Activated T-helper 9 cell treated with anti-CD3 and anti-CD28 coated beads, Interleukin-2, amount 50 U/mL, for 16 hours (primary cell): ENCODE measurements around the gene ENTPD6.
"Not testable (repeated sequence)": the region's sequence is repeated elsewhere in the genome, so short reads cannot be mapped to it uniquely, and the experiment has no call there.

ENCODE experiments used
- DNase-seq: peaks from one replicate; pipeline ENCODE4 v3.0.0-alpha.2; 2020; ENCODE audit warnings: low read depth

The ENTPD6 gene

GRCh38 chr20:25223765-25224720, 28.5 kb downstream of the ENTPD6 start:
- DNase-seq, result no peak

GRCh38 chr20:25224941-25225340, 29.4 kb downstream of the ENTPD6 start:
- no peak for DNase-seq

- no peak for DNase-seq
These were observed 30.3 kb downstream of the ENTPD6 start for GRCh38 chr20:25225642-25226432.

- DNase-seq, result no peak
These were observed 31.2 kb downstream of the ENTPD6 start for GRCh38 chr20:25226433-25227316.

- no peak for DNase-seq
These were observed 31.9 kb downstream of the ENTPD6 start for GRCh38 chr20:25227317-25227831.

- no peak for DNase-seq
These were observed 34.1 kb downstream of the ENTPD6 start for GRCh38 chr20:25229486-25230165.

- DNase-seq, result no peak
These were observed 34.8 kb downstream of the ENTPD6 start for GRCh38 chr20:25230166-25230831.

GRCh38 chr20:25233016-25233772, 37.7 kb downstream of the ENTPD6 start:
- DNase-seq, result no peak

GRCh38 chr20:25234009-25234849, 38.7 kb downstream of the ENTPD6 start:
- DNase-seq, result not testable (repeated sequence)

- no peak for DNase-seq
These were observed 41.2 kb downstream of the ENTPD6 start for GRCh38 chr20:25236450-25237304.

GRCh38 chr20:25237610-25238318, 42.3 kb downstream of the ENTPD6 start:
- DNase-seq, result peak; percentile 36

- DNase-seq, result no peak
These were observed 43.0 kb downstream of the ENTPD6 start for GRCh38 chr20:25238319-25239037.

GRCh38 chr20:25239387-25240370, 44.2 kb downstream of the ENTPD6 start:
- DNase-seq, result no peak

- not testable (repeated sequence) for DNase-seq
These were observed 45.5 kb downstream of the ENTPD6 start for GRCh38 chr20:25240851-25241658.

- DNase-seq, result not testable (repeated sequence)
These were observed 46.1 kb downstream of the ENTPD6 start for GRCh38 chr20:25241659-25241955.
